Measurements from ENCODE around the gene MICU1. TPM values are rescaled to one million over a fixed set of nuclear protein-coding genes. Genes with fewer than 3 reads are reported as not detected.

MICU1 gene
- total and polyA plus RNA-seq, 2 experiments from 2014 or later, result 27.5 to 52.3 TPM

GRCh38 chr10:72485701-72486100, 140.2 kb downstream of the MICU1 start (continued):
- TF ChIP-seq ZNF462 (CRISPR knock-in tag; IDR thresholded peaks at IDR 0.05) (no peak), REST (IDR thresholded peaks at IDR 0.05; ENCODE audit: unreplicated experiment) (no peak), CREB1 (CRISPR knock-in tag; IDR thresholded peaks at IDR 0.05; ENCODE audit: low read depth) (no peak)

- ATAC-seq, result no peak
- Histone ChIP-seq H2AFZ (no peak overlapping the region), H3K27me3 (ENCODE audit: insufficient read depth) (no peaks in the 10 kb centered on the region), H3K27ac (ENCODE audit: low read depth) (no peak overlapping the region), H3K4me1 (ENCODE audit: insufficient read depth) (no peaks in the 10 kb centered on the region), H3K79me2 (replicated peaks; ENCODE audit: insufficient read depth) (no peaks in the 10 kb centered on the region), H4K20me1 (replicated peaks; ENCODE audit: insufficient read depth) (no peaks in the 10 kb centered on the region), H3K9me2 (ENCODE audit: insufficient read depth) (no peaks in the 10 kb centered on the region), H3K4me2 (no peak overlapping the region), H3K36me3 (ENCODE audit: insufficient read depth) (no peaks in the 10 kb centered on the region), H3F3A (replicated peaks; ENCODE audit: low read depth) (no peaks in the 10 kb centered on the region), H3K4me3 (no peak overlapping the region)
- Mint-ChIP-seq H3K27me3 (ENCODE audit: insufficient read depth, low read depth, poor library complexity) (peaks cover 2% of the 10 kb centered on the region), H3K4me1 (no peaks in the 10 kb centered on the region), H3K27ac (no peak overlapping the region), H3K9me3 (no peaks in the 10 kb centered on the region), H3K36me3 (ENCODE audit: low read depth) (no peaks in the 10 kb centered on the region), H3K4me3 (no peak overlapping the region)
- no peak for DNase-seq (ENCODE audit: low spot score)
- TF ChIP-seq POLR2AphosphoS5 (IDR thresholded peaks at IDR 0.05; ENCODE audit: low read depth) (no peak), CREB1 (CRISPR knock-in tag; IDR thresholded peaks at IDR 0.05; ENCODE audit: low read depth) (no peak), ZNF114 (CRISPR knock-in tag; IDR thresholded peaks at IDR 0.05) (no peak), CTCF (conservative IDR thresholded peaks at IDR 0.05; ENCODE audit: low read depth in 2 of 2) (no peak), EZH2 (IDR thresholded peaks at IDR 0.05; ENCODE audit: low read depth, unreplicated experiment) (no peak), JUNB (IDR thresholded peaks at IDR 0.05; ENCODE audit: unreplicated experiment) (no peak), ETS1 (IDR thresholded peaks at IDR 0.05) (no peak), STAT1 (IDR thresholded peaks at IDR 0.05; ENCODE audit: unreplicated experiment) (no peak), NANOG (IDR thresholded peaks at IDR 0.05; ENCODE audit: borderline replicate concordance) (no peak), EZH2phosphoT487 (IDR thresholded peaks at IDR 0.05; ENCODE audit: unreplicated experiment) (no peak)
These were observed 141.4 kb downstream of the MICU1 start for GRCh38 chr10:72484521-72484920.

Measured in GM23338 (cell line).